ENCODE data around the gene POLL. TPM values are rescaled to one million over a fixed set of nuclear protein-coding genes. Genes with fewer than 3 reads are reported as not detected.

The POLL gene
- total RNA-seq, 3 donors from 2014 or later (not counting 1 experiment from before 2014, with no cell fraction given): 22.8 to 31.4 (median 26.1) TPM

- H3K27ac ChIP-seq (ENCODE audit: low read length): no peak overlapping the region
- WGBS (ENCODE audit: insufficient coverage): 97% methylated on average over 24 of the region's 25 CpGs
- Mint-ChIP-seq H3K36me3 (no peaks in the 10 kb centered on the region), H3K4me3 (no peak overlapping the region), H3K27ac (no peak overlapping the region), H3K27me3 (ENCODE audit: low read depth in 2 of 2) (peaks cover 0 to 8% of the 10 kb centered on the region in 2 donors), H3K4me1 (peaks cover 0 to 13% of the 10 kb centered on the region in 2 donors), H3K9me3 (no peaks in the 10 kb centered on the region)
- peaks cover 18% of the 10 kb centered on the region for H3K4me1 ChIP-seq (ENCODE audit: control insufficient read depth, insufficient read depth, low read length)
- intact Hi-C loops (cut with micrococcal nuclease): no loop called here
- TF ChIP-seq CTCF (IDR thresholded peaks at IDR 0.05): no peak
- H3K4me3 ChIP-seq (ENCODE audit: low read length): no peak overlapping the region
- DNase-seq (no peak), ATAC-seq (no peak)
- H3K9me3 ChIP-seq (ENCODE audit: control insufficient read depth, insufficient read depth, low read length): no peaks in the 10 kb centered on the region
- peaks cover 10% of the 10 kb centered on the region for H3K27me3 ChIP-seq (ENCODE audit: control insufficient read depth, insufficient read depth, low read length)
- H3K36me3 ChIP-seq (ENCODE audit: control insufficient read depth, insufficient read depth, low read length): peaks cover under 1% of the 10 kb centered on the region
Measured at GRCh38 chr10:101573885-101574753, 13.9 kb downstream of the POLL start.

- DNase-seq (no peak), ATAC-seq (no peak)
- Histone ChIP-seq H3K27ac (ENCODE audit: low read length) (no peak overlapping the region), H3K4me1 (ENCODE audit: control insufficient read depth, insufficient read depth, low read length) (peaks cover 18% of the 10 kb centered on the region), H3K4me3 (ENCODE audit: low read length) (no peak overlapping the region), H3K27me3 (ENCODE audit: control insufficient read depth, insufficient read depth, low read length) (peaks cover 15% of the 10 kb centered on the region), H3K9me3 (ENCODE audit: control insufficient read depth, insufficient read depth, low read length) (no peaks in the 10 kb centered on the region), H3K36me3 (ENCODE audit: control insufficient read depth, insufficient read depth, low read length) (no peaks in the 10 kb centered on the region)
- WGBS (ENCODE audit: insufficient coverage): 90% methylated on average over 2 of the region's 2 CpGs
- H3K27ac Mint-ChIP-seq: no peak overlapping the region
- peaks cover 0 to 9% of the 10 kb centered on the region in 2 donors for H3K4me1 Mint-ChIP-seq
- no peaks in the 10 kb centered on the region for H3K9me3 Mint-ChIP-seq
- peaks cover 10 to 19% of the 10 kb centered on the region in 2 donors for H3K27me3 Mint-ChIP-seq (ENCODE audit: low read depth in 2 of 2)
- no peaks in the 10 kb centered on the region for H3K36me3 Mint-ChIP-seq
- no peak overlapping the region for H3K4me3 Mint-ChIP-seq
- intact Hi-C loops (cut with micrococcal nuclease): no loop called here
- no peak for TF ChIP-seq CTCF (IDR thresholded peaks at IDR 0.05)
Measured at GRCh38 chr10:101572785-101573184, 15.3 kb downstream of the POLL start.

DNA sequence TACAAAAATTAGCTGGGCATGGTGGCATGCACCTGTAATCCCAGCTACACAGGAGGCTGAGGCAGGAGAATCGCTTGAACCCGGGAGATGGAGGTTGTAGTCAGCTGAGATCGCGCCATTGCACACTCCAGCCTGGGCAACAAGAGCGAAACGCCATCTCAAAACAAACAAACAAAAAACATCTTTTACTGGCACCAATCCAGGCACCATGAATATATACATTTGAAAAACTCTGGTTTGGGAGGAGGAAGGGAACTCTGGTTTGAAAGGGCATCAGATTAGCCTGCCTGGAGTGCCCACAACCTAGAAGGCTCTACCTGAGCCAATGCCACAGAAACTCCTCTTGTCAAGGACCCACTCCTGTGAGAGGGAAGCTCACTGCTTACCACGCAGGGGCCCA, 15.9 kb downstream of the POLL start:
- 94% methylated on average over 5 of the region's 7 CpGs for WGBS (ENCODE audit: insufficient coverage)
- intact Hi-C loops (cut with micrococcal nuclease): no loop called here
- ATAC-seq: no peak

More for the DNA sequence above, 15.9 kb downstream of the POLL start:
- DNase-seq: no peak
- no peaks in the 10 kb centered on the region for H3K36me3 Mint-ChIP-seq
- H3K27ac Mint-ChIP-seq: no peak overlapping the region
- Histone ChIP-seq H3K27ac (ENCODE audit: low read length) (no peak overlapping the region), H3K36me3 (ENCODE audit: control insufficient read depth, insufficient read depth, low read length) (no peaks in the 10 kb centered on the region), H3K4me1 (ENCODE audit: control insufficient read depth, insufficient read depth, low read length) (peaks cover 18% of the 10 kb centered on the region), H3K9me3 (ENCODE audit: control insufficient read depth, insufficient read depth, low read length) (no peaks in the 10 kb centered on the region), H3K4me3 (ENCODE audit: low read length) (no peak overlapping the region), H3K27me3 (ENCODE audit: control insufficient read depth, insufficient read depth, low read length) (peaks cover 20% of the 10 kb centered on the region)
- no peak for TF ChIP-seq CTCF (IDR thresholded peaks at IDR 0.05)
- H3K27me3 Mint-ChIP-seq (ENCODE audit: low read depth in 2 of 2): peaks cover 17 to 24% of the 10 kb centered on the region in 2 donors
- H3K4me3 Mint-ChIP-seq: no peak overlapping the region
- H3K9me3 Mint-ChIP-seq: no peaks in the 10 kb centered on the region
- H3K4me1 Mint-ChIP-seq: peaks cover under 1 to 10% of the 10 kb centered on the region in 2 donors

All from natural killer cell (primary cell).